Adipocyte (in vitro differentiated cells): ENCODE results near the gene ACTL8.

Experiments used
- DNase-seq: peaks from one replicate; pipeline ENCODE4 v3.0.0-alpha.2; 2015; ENCODE audit warnings: low read depth
- H3K27me3 ChIP-seq: replicated peaks from 2 replicates; pipeline ENCODE4 v1.7.0; 2013; ENCODE audit warnings: mild to moderate bottlenecking, low read length, moderate library complexity; ENCODE audit not compliant: control insufficient read depth, insufficient read depth
- H3K36me3 ChIP-seq: 2 replicates; pipeline ENCODE4 v1.7.0; 2013; ENCODE audit warnings: low read length, mild to moderate bottlenecking, moderate library complexity; ENCODE audit not compliant: control insufficient read depth, insufficient read depth, severe bottlenecking
- H3K4me1 ChIP-seq: 2 replicates; pipeline ENCODE4 v1.7.0; 2013; ENCODE audit warnings: mild to moderate bottlenecking, low read length, moderate library complexity; ENCODE audit not compliant: control insufficient read depth, insufficient read depth
- H3K4me3 ChIP-seq: 2 replicates; pipeline ENCODE4 v1.7.0; 2013; ENCODE audit warnings: mild to moderate bottlenecking, low read length, moderate library complexity
- H3K9ac ChIP-seq: 2 replicates; pipeline ENCODE4 v1.7.0; 2013; ENCODE audit warnings: mild to moderate bottlenecking, low read length, moderate library complexity
- H3K9me3 ChIP-seq: 2 replicates; pipeline ENCODE4 v1.7.0; 2013; ENCODE audit warnings: mild to moderate bottlenecking, low read length, moderate library complexity; ENCODE audit not compliant: control insufficient read depth

Gene ACTL8

GRCh38 chr1:17833661-17834501 lies 78.7 kb downstream of the ACTL8 start:
- Histone ChIP-seq H3K4me3 (no peak overlapping the region), H3K27me3 (no peaks in the 10 kb centered on the region), H3K36me3 (no peaks in the 10 kb centered on the region), H3K9me3 (no peaks in the 10 kb centered on the region), H3K4me1 (peaks cover 21% of the 10 kb centered on the region), H3K9ac (no peak overlapping the region)
- no peak for DNase-seq

DNA sequence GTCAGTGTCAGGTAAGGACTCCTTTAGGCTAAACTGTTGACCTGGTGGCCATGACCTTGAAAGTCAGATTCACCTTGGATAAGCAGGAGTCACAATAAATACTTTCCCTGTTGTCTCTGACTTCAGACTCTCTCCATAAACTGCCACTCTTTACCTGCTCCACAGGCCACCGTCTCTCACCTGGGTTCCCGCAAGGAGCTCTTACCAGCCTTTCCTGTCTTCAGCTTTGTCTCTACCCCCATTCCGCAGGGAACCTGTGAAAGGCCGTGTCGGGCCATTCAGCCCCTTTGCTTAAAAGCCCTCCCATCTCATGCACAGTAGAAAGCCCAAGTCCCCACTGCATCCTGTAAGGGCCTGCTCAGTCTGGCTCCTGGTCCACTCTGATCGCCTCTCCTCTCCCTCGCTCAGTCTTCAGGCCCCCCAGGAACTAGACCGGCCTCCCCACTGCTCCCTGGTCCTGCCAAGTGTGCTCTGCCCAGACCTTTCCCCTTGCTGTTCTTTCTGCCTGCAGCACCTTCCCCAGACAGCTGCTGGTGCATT lies 79.5 kb downstream of the ACTL8 start:
- Histone ChIP-seq H3K9me3 (no peaks in the 10 kb centered on the region), H3K9ac (no peak overlapping the region), H3K4me1 (peaks cover 21% of the 10 kb centered on the region), H3K4me3 (no peak overlapping the region), H3K27me3 (no peaks in the 10 kb centered on the region), H3K36me3 (no peaks in the 10 kb centered on the region)
- no peak for DNase-seq

GRCh38 chr1:17837233-17838030 lies 82.3 kb downstream of the ACTL8 start:
- H3K27me3 ChIP-seq = no peaks in the 10 kb centered on the region
- H3K4me1 ChIP-seq = peaks cover 21% of the 10 kb centered on the region
- peak overlapping the region; percentile 52 for H3K9ac ChIP-seq
- H3K9me3 ChIP-seq = no peaks in the 10 kb centered on the region
- no peak overlapping the region for H3K4me3 ChIP-seq
- no peaks in the 10 kb centered on the region for H3K36me3 ChIP-seq
- peak; percentile 25 for DNase-seq

- Histone ChIP-seq H3K27me3 (peaks cover 10% of the 10 kb centered on the region), H3K9ac (no peak overlapping the region), H3K4me1 (peaks cover 35% of the 10 kb centered on the region), H3K36me3 (no peaks in the 10 kb centered on the region), H3K9me3 (no peaks in the 10 kb centered on the region), H3K4me3 (no peak overlapping the region)
- no peak for DNase-seq
Measured at GRCh38 chr1:17839641-17840196, 84.6 kb downstream of the ACTL8 start.

DNA sequence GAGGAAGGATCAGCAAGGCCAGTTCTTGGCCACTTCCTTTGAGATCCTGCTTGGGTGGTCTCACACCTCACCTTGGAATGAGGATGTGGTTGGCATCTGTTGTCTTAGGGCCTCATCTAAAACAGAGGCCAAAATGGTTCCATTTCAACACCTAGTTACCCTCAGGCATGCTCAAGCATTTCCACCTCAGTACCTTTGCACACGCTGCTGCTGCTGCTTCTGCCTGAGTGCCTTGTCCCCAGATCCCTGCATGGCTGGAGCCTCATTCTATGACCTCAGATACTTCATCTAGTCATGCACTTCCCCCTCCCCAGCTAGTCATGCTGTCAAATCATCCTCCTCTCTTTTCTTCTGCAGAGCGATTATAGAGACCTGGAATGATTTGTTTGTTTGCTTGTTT lies 86.8 kb downstream of the ACTL8 start:
- no peak overlapping the region for H3K9ac ChIP-seq
- peaks cover 14% of the 10 kb centered on the region for H3K27me3 ChIP-seq
- no peaks in the 10 kb centered on the region for H3K36me3 ChIP-seq
- no peak for DNase-seq
- H3K9me3 ChIP-seq = no peaks in the 10 kb centered on the region
- no peak overlapping the region for H3K4me3 ChIP-seq
- peaks cover 40% of the 10 kb centered on the region for H3K4me1 ChIP-seq

GRCh38 chr1:17842686-17843085 lies 87.6 kb downstream of the ACTL8 start:
- no peak for DNase-seq
- Histone ChIP-seq H3K36me3 (no peaks in the 10 kb centered on the region), H3K27me3 (peaks cover 14% of the 10 kb centered on the region), H3K9me3 (no peaks in the 10 kb centered on the region), H3K4me1 (peaks cover 38% of the 10 kb centered on the region), H3K9ac (no peak overlapping the region), H3K4me3 (no peak overlapping the region)

DNA sequence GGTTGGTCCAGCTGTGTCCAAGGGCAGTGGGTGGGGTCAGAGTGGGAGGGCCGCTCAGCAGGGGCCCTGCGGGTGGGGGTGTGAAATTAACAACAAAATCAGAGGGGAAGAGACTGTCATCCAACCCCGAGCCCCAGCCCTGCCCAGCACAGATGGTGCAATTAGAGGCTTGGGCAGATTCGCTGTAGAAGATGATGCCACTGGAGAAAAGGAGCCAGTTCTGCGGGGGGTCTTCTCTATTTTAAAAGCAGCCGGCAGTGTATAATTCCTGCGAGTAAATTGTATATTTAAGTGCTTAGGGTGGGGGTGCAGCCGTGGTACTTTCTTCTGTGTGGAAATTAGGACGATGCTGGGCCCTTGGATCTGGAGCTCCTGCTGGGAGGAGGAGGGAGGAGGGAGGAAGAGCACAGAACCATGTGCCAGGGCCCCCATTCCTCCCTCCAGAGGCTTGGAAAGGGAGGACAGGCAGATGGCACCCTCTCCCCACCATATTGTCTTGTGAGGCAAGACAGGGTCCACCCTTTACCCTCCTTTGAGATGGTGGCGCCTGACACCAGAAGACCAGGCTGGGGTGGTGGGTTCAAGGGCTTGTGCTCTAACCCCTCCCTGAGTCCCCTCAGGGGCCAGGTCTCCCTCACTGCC lies 89.2 kb downstream of the ACTL8 start:
- Histone ChIP-seq H3K4me1 (peaks cover 28% of the 10 kb centered on the region), H3K27me3 (peaks cover 14% of the 10 kb centered on the region), H3K4me3 (no peak overlapping the region), H3K36me3 (no peaks in the 10 kb centered on the region), H3K9me3 (no peaks in the 10 kb centered on the region), H3K9ac (no peak overlapping the region)
- DNase-seq = no peak

- Histone ChIP-seq H3K27me3 (peaks cover 14% of the 10 kb centered on the region), H3K4me3 (no peak overlapping the region), H3K9ac (no peak overlapping the region), H3K4me1 (peaks cover 28% of the 10 kb centered on the region), H3K9me3 (no peaks in the 10 kb centered on the region), H3K36me3 (no peaks in the 10 kb centered on the region)
- DNase-seq = no peak
Measured at GRCh38 chr1:17845583-17845982, 90.5 kb downstream of the ACTL8 start.

GRCh38 chr1:17846341-17846740 lies 91.2 kb downstream of the ACTL8 start:
- Histone ChIP-seq H3K9ac (no peak overlapping the region), H3K27me3 (peaks cover 14% of the 10 kb centered on the region), H3K9me3 (no peaks in the 10 kb centered on the region), H3K4me3 (no peak overlapping the region), H3K4me1 (peaks cover 28% of the 10 kb centered on the region), H3K36me3 (no peaks in the 10 kb centered on the region)
- no peak for DNase-seq

- Histone ChIP-seq H3K36me3 (no peaks in the 10 kb centered on the region), H3K4me3 (no peak overlapping the region), H3K27me3 (peaks cover 14% of the 10 kb centered on the region), H3K4me1 (peaks cover 28% of the 10 kb centered on the region), H3K9ac (peak overlapping the region; percentile 2), H3K9me3 (no peaks in the 10 kb centered on the region)
- DNase-seq = no peak
Measured at GRCh38 chr1:17847111-17847510, 92.0 kb downstream of the ACTL8 start.

GRCh38 chr1:17849216-17849615 lies 94.1 kb downstream of the ACTL8 start:
- H3K4me1 ChIP-seq = peaks cover 19% of the 10 kb centered on the region
- H3K9ac ChIP-seq = no peak overlapping the region
- no peaks in the 10 kb centered on the region for H3K9me3 ChIP-seq
- H3K27me3 ChIP-seq = peaks cover 8% of the 10 kb centered on the region
- H3K4me3 ChIP-seq = no peak overlapping the region
- DNase-seq = peak; percentile 33
- no peaks in the 10 kb centered on the region for H3K36me3 ChIP-seq
